DND-41 (cell line): ENCODE measurements around the gene HSDL2.

ENCODE experiments used
- EZH2 ChIP-seq: IDR thresholded peaks from 3 replicates; pipeline ENCODE4 v1.6.1; 2012; ENCODE audit warnings: borderline replicate concordance, low read depth, mild to moderate bottlenecking, moderate library complexity, low read length, inconsistent platforms; ENCODE audit not compliant: severe bottlenecking
- TF ChIP-seq, protein P1 (sequence below): IDR thresholded peaks from 2 replicates; pipeline ENCODE4 v1.5.1; 2012; ENCODE audit warnings: borderline replicate concordance, low read length, moderate library complexity, mild to moderate bottlenecking; ENCODE audit not compliant: poor library complexity, severe bottlenecking; ENCODE audit errors: extremely low read depth

GRCh38 chr9:112380825-112381221, 915 bp downstream of the HSDL2 start:
- TF ChIP-seq, protein P1, sequence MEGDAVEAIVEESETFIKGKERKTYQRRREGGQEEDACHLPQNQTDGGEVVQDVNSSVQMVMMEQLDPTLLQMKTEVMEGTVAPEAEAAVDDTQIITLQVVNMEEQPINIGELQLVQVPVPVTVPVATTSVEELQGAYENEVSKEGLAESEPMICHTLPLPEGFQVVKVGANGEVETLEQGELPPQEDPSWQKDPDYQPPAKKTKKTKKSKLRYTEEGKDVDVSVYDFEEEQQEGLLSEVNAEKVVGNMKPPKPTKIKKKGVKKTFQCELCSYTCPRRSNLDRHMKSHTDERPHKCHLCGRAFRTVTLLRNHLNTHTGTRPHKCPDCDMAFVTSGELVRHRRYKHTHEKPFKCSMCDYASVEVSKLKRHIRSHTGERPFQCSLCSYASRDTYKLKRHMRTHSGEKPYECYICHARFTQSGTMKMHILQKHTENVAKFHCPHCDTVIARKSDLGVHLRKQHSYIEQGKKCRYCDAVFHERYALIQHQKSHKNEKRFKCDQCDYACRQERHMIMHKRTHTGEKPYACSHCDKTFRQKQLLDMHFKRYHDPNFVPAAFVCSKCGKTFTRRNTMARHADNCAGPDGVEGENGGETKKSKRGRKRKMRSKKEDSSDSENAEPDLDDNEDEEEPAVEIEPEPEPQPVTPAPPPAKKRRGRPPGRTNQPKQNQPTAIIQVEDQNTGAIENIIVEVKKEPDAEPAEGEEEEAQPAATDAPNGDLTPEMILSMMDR, result no peak
- no peak for TF ChIP-seq EZH2
